ENCODE measurements around the gene GPR137. TPM values are rescaled to one million over a fixed set of nuclear protein-coding genes. Genes with fewer than 3 reads are reported as not detected.
A peak's percentile ranks its signal among the peaks of the same experiment; 100 is the strongest.

The GPR137 gene
- total RNA-seq, 1 donor from 2014 or later, result 4.9 TPM

DNA sequence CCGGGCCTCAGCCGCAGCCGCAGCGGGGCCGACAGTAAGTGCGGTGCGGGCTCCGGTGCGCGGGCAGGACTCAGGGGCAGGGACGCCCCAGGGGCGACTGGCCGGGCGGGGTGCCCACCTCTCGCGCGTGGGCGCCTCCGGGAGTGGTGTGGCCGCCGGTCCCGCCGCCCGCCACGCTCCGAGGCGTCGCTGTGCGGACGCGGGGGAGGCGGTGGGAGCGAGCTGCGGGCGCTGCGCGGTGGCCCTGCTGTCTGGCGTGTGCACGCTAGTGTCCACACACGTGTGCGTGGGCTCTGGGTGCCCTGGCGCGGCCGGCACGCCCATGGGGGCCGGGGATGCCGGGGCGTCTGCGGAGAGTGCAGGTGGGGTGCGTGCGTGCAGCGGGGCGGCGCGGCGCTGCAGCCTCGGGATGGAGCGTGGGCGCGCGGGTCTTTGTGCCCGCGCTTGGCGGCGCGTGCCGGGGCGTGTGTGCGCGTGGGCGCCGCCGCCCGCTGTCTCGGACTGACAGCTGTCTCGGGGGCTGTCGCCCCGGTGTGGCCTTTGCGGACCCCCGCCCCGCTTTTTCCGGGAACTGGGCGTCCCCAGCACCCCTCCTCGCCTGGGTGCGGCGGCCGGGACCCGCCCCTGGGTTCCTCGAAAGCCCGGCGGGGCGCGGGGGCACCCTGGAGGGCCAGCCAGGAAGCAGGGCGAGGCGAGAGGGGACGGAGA lies 6.3 kb downstream of the GPR137 start:
- no peak overlapping the region for H3K4me3 Mint-ChIP-seq

DNA sequence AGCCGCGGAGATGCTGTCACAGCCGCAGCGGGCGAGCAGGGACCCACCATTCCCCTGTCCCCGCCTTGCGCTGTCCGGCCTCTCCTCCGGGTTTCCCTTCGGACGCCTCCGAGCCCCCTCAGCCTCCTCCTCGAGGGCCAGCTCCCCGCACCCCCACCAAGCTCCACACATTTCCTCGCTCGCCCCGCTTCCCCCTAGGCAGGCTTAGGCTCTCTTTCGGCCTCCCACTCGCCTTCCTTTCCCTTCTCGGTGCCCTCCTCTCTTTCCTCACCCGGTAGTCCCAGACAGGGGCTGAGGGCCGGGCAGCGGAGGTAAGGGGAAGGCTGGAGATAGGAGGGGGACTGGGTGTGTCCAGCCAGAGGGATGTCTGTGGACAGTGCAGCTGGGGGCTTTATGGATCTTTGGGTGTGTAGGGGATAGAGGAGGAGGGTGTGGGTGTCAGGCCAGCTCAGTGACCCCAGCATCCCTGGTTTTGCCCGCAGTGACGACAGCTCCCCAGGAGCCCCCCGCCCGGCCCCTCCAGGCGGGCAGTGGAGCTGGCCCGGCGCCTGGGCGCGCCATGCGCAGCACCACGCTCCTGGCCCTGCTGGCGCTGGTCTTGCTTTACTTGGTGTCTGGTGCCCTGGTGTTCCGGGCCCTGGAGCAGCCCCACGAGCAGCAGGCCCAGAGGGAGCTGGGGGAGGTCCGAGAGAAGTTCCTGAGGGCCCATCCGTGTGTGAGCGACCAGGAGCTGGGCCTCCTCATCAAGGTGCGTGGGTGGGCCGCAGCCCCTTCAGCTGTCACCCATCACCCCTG lies 7.0 kb downstream of the GPR137 start:
- Histone ChIP-seq H3F3A (ENCODE audit: low read depth) (no peaks in the 10 kb centered on the region), H3K4me3 (peak overlapping the region; percentile 44), H3K9me3 (ENCODE audit: low read depth) (no peaks in the 10 kb centered on the region), H3K27me3 (peaks cover 92% of the 10 kb centered on the region), H3K79me2 (ENCODE audit: low read depth) (no peaks in the 10 kb centered on the region), H4K20me1 (ENCODE audit: low read depth) (peaks cover 33% of the 10 kb centered on the region), H2AFZ (replicated peaks) (no peak overlapping the region), H3K27ac (no peak overlapping the region), H3K36me3 (no peaks in the 10 kb centered on the region), H3K4me2 (peak overlapping the region; percentile 85), H3K4me1 (peaks cover 9% of the 10 kb centered on the region), H3K9ac (no peak overlapping the region)
- H3K4me3 Mint-ChIP-seq, result peak overlapping the region; percentile 64
- H3K9me3 Mint-ChIP-seq, result peaks cover 2% of the 10 kb centered on the region
- TF ChIP-seq EZH2 (IDR thresholded peaks at IDR 0.05), result peak; percentile 86
- TF ChIP-seq CTCF (IDR thresholded peaks at IDR 0.05), result no peak
- peak; percentile 96 for TF ChIP-seq EZH2phosphoT487 (IDR thresholded peaks at IDR 0.05)
- peak; percentile 42 for DNase-seq (ENCODE audit: low spot score)
- H3K27ac Mint-ChIP-seq, result no peak overlapping the region
- peaks cover 68% of the 10 kb centered on the region for H3K27me3 Mint-ChIP-seq (ENCODE audit: insufficient read depth, low read depth)
- H3K36me3 Mint-ChIP-seq, result peaks cover 4% of the 10 kb centered on the region
- peaks cover 10% of the 10 kb centered on the region for H3K4me1 Mint-ChIP-seq

More for the DNA sequence above, 6.3 kb downstream of the GPR137 start:
- peaks cover 31% of the 10 kb centered on the region for H4K20me1 ChIP-seq (ENCODE audit: low read depth)
- peaks cover 9% of the 10 kb centered on the region for H3K4me1 ChIP-seq
- H3K27ac Mint-ChIP-seq, result no peak overlapping the region
- peaks cover 2% of the 10 kb centered on the region for H3K9me3 Mint-ChIP-seq
- peak; percentile 92 for TF ChIP-seq EZH2 (IDR thresholded peaks at IDR 0.05)
- TF ChIP-seq EZH2phosphoT487 (IDR thresholded peaks at IDR 0.05), result peak; percentile 83
- TF ChIP-seq CTCF (IDR thresholded peaks at IDR 0.05), result no peak
- peaks cover 4% of the 10 kb centered on the region for H3K36me3 Mint-ChIP-seq
- no peak overlapping the region for H3K9ac ChIP-seq
- H3K27me3 ChIP-seq, result peaks cover 85% of the 10 kb centered on the region
- H2AFZ ChIP-seq (replicated peaks), result no peak overlapping the region
- no peaks in the 10 kb centered on the region for H3K9me3 ChIP-seq (ENCODE audit: low read depth)
- no peaks in the 10 kb centered on the region for H3F3A ChIP-seq (ENCODE audit: low read depth)
- peaks cover 9% of the 10 kb centered on the region for H3K4me1 Mint-ChIP-seq
- H3K36me3 ChIP-seq, result no peaks in the 10 kb centered on the region
- H3K79me2 ChIP-seq (ENCODE audit: low read depth), result no peaks in the 10 kb centered on the region
- peaks cover 62% of the 10 kb centered on the region for H3K27me3 Mint-ChIP-seq (ENCODE audit: insufficient read depth, low read depth)
- H3K4me3 ChIP-seq, result peak overlapping the region; percentile 44
- no peak for DNase-seq (ENCODE audit: low spot score)
- H3K4me2 ChIP-seq, result peak overlapping the region; percentile 85
- H3K27ac ChIP-seq, result no peak overlapping the region

GRCh38 chr11:64294774-64295173 lies 9.1 kb downstream of the GPR137 start:
- Histone ChIP-seq H3K9ac (no peak overlapping the region), H3K27me3 (peaks cover 100% of the 10 kb centered on the region), H3F3A (ENCODE audit: low read depth) (peaks cover 8% of the 10 kb centered on the region), H3K36me3 (no peaks in the 10 kb centered on the region), H3K27ac (no peak overlapping the region), H3K9me3 (ENCODE audit: low read depth) (no peaks in the 10 kb centered on the region), H3K4me2 (no peak overlapping the region), H4K20me1 (ENCODE audit: low read depth) (peaks cover 50% of the 10 kb centered on the region), H2AFZ (replicated peaks) (no peak overlapping the region), H3K4me1 (peaks cover 17% of the 10 kb centered on the region), H3K79me2 (ENCODE audit: low read depth) (no peaks in the 10 kb centered on the region), H3K4me3 (no peak overlapping the region)
- peaks cover 13% of the 10 kb centered on the region for H3K4me1 Mint-ChIP-seq
- peaks cover 4% of the 10 kb centered on the region for H3K36me3 Mint-ChIP-seq
- H3K27ac Mint-ChIP-seq, result no peak overlapping the region
- peak; percentile 20 for DNase-seq (ENCODE audit: low spot score)
- no peak for TF ChIP-seq EZH2phosphoT487 (IDR thresholded peaks at IDR 0.05)
- TF ChIP-seq CTCF (IDR thresholded peaks at IDR 0.05), result no peak
- no peak for TF ChIP-seq EZH2 (IDR thresholded peaks at IDR 0.05)
- H3K4me3 Mint-ChIP-seq, result no peak overlapping the region
- H3K9me3 Mint-ChIP-seq, result peaks cover 2% of the 10 kb centered on the region
- H3K27me3 Mint-ChIP-seq (ENCODE audit: insufficient read depth, low read depth), result peaks cover 79% of the 10 kb centered on the region

Measured in neural progenitor cell (in vitro differentiated cells).